GM12864 (cell line): ENCODE data around the gene PTPRD.

Experiments
- DNase-seq: peaks from one replicate; pipeline ENCODE4 v3.0.0-alpha.2; 2011; ENCODE audit warnings: low read depth
- H3K4me3 ChIP-seq: 2 replicates; pipeline ENCODE4 v1.5.1; 2011; ENCODE audit warnings: mild to moderate bottlenecking, low read depth, low read length, control low read depth
- CTCF ChIP-seq: IDR thresholded peaks from 2 replicates; pipeline ENCODE4 v1.5.1; 2011; ENCODE audit warnings: low read depth, mild to moderate bottlenecking, moderate library complexity, low read length, control low read depth, inconsistent platforms; ENCODE audit errors: missing control alignments

PTPRD gene

GRCh38 chr9:8864545-8864896 lies 1748.3 kb downstream of the PTPRD start:
- TF ChIP-seq CTCF = no peak
- H3K4me3 ChIP-seq = no peak overlapping the region
- DNase-seq = no peak

GRCh38 chr9:8863886-8864544 lies 1748.8 kb downstream of the PTPRD start:
- DNase-seq = no peak
- no peak overlapping the region for H3K4me3 ChIP-seq
- no peak for TF ChIP-seq CTCF

- H3K4me3 ChIP-seq = no peak overlapping the region
- DNase-seq = no peak
- TF ChIP-seq CTCF = no peak
These were observed 1749.7 kb downstream of the PTPRD start for GRCh38 chr9:8863069-8863468.

- no peak for DNase-seq
- no peak for TF ChIP-seq CTCF
- H3K4me3 ChIP-seq = no peak overlapping the region
These were observed 1751.9 kb downstream of the PTPRD start for GRCh38 chr9:8860925-8861324.

- TF ChIP-seq CTCF = no peak
- no peak overlapping the region for H3K4me3 ChIP-seq
- no peak for DNase-seq
These were observed 1752.7 kb downstream of the PTPRD start for GRCh38 chr9:8860086-8860485.

- no peak for DNase-seq
- no peak overlapping the region for H3K4me3 ChIP-seq
- no peak for TF ChIP-seq CTCF
These were observed 1753.4 kb downstream of the PTPRD start for GRCh38 chr9:8859416-8859815.

GRCh38 chr9:8858596-8859161 lies 1754.1 kb downstream of the PTPRD start:
- H3K4me3 ChIP-seq = no peak overlapping the region
- no peak for TF ChIP-seq CTCF
- no peak for DNase-seq
